Stomach (tissue), 4 donors: ENCODE data around the gene TNFRSF1B.

Source experiments
- CTCF ChIP-seq, 7 experiments: fragments of 450-650 bp in 4 of 7; fragments of 200-600 bp in 3 of 7; sonication (generic) in 3 of 7; IDR thresholded peaks; one replicate each; pipeline ENCODE4 v1.5.1; 2016 to 2019; ENCODE audit warnings: antibody characterized with exemption in 7 of 7, control low read depth in 2 of 7, mild to moderate bottlenecking in 1 of 7
- POLR2A ChIP-seq, 4 donors: fragments of 450-650 bp; IDR thresholded peaks; one replicate each; pipeline ENCODE4 v1.6.1; 2016; ENCODE audit warnings: antibody characterized with exemption in 4 of 4, control low read depth in 2 of 4, mild to moderate bottlenecking in 1 of 4, moderate library complexity in 1 of 4

- TF ChIP-seq POLR2A (IDR thresholded peaks at IDR 0.05) = no peak
- no peak for TF ChIP-seq CTCF (IDR thresholded peaks at IDR 0.05)
Observed at GRCh38 chr1:12219800-12220199, 53.0 kb downstream of the TNFRSF1B start.
